H1 (cell line): Measurements from ENCODE around the gene C1orf185. TPM values are rescaled to one million over a fixed set of nuclear protein-coding genes. Genes with fewer than 3 reads are reported as not detected.

Experiments
- KDM1A ChIP-seq: fragments of 200-600, 300-600 bp; sonication (generic); IDR thresholded peaks from 2 replicates; pipeline ENCODE4 v1.7.1; 2016; ENCODE audit warnings: mild to moderate bottlenecking, low read length, borderline replicate concordance
- polyA plus RNA-seq, 7 experiments: library from polyadenylated mRNA; depleted of rRNA in 3 of 7; stranded (reverse) in 5 of 7; unstranded in 2 of 7; fragments of >200 nt in 5 of 7; fragments of 200-250 nt in 2 of 7; gene quantifications; 1 replicate in 5 of 7; 2 replicates in 1 of 7; 4 replicates in 1 of 7; pipeline versions ENCODE4 v1.2.1 to v1.2.3, GENCODE V29; 2011 to 2013; ENCODE audit warnings: missing spikeins in 2 of 7, mixed read lengths in 2 of 7
- total RNA-seq: library from RNA; stranded (reverse); fragmentation: NEBNext Ultra II Directional; extraction: Animal tissue kit (Norgen Biotek cat#: 25700); gene quantifications from 2 replicates; pipeline ENCODE4 v1.2.1, GENCODE V29; 2021

C1orf185 gene
- total and polyA plus RNA-seq, 2 of the 8 experiments (the other 6 are each of a cell fraction or from before 2014, with no cell fraction given) = not detected

DNA sequence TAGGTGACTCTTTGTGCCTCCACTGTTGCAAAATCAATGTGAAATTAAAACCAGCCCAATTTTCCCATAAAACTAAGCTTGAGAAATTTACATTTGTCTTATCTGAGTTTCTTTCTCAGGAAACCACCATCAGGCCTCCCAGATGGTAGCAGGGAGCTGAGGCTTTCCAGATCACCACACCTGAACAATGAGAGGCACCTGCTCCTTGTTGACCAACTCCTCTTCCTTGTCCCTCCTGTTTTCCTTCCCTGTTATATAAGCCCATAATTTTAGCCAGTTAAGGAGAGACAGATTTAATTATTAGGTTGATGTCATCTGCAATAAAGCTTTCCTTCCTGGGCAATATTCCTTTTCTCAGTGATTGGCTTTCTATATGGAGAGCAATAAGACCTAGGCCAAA is 32.0 kb upstream of the C1orf185 start (continued):
- TF ChIP-seq KDM1A = no peak
